K562 (cell line): ENCODE measurements around the gene PTPRM. TPM values are rescaled to one million over a fixed set of nuclear protein-coding genes. Genes with fewer than 3 reads are reported as not detected.

Experiments used
- ATAC-seq: fragments of 200-7000 bp; cut with Tn5 transposase; 3 replicates; pipeline ENCODE4 v1.9.1; 2020; ENCODE audit warnings: moderate library complexity
- BruUV-seq: library from RNA; stranded (reverse); fragments of 400-500 nt; replicated peaks from 2 replicates; lab custom pipeline; 2021; lab: Mats Ljungman, UMichigan
- CTCF ChIA-PET: fragments of 300-600 bp; formaldehyde crosslinking; extraction: SDS; loops from one replicate; lab custom pipeline; 2021; ENCODE audit warnings: low intra/inter-chr PET ratio; lab: Yijun Ruan, JAX
- POLR2A ChIA-PET: fragments of 300-600, 350-650 bp; sonication (Branson Sonifier 250); formaldehyde crosslinking; extraction: SDS; loops from one replicate; lab custom pipeline; 2021; ENCODE audit warnings: antibody characterized with exemption, inconsistent platforms; lab: Yijun Ruan, JAX
- DNase-seq, 4 experiments: peaks; one replicate each; pipeline versions ENCODE4 v3.0.0 to v3.0.0-alpha.2; 2011 to 2018; ENCODE audit warnings: low spot score in 3 of 4, mixed read lengths in 3 of 4; ENCODE audit errors: extremely low read depth in 1 of 4
- FAIRE-seq: peaks from 2 replicates; lab custom pipeline; 2011; peaks lifted over from hg19 to GRCh38; lab: Jason Lieb, UNC
- H2AFZ ChIP-seq: 2 replicates; pipeline ENCODE4 v1.6.0; 2011; ENCODE audit warnings: low read depth, low read length, control low read depth, inconsistent platforms
- H3K27ac ChIP-seq: fragments of 200-600 bp; 3 replicates; pipeline ENCODE4 v1.8.0; 2011; ENCODE audit warnings: low read depth, mild to moderate bottlenecking, control low read depth, inconsistent platforms, low read length, moderate library complexity, mixed read lengths; ENCODE audit errors: extremely low read depth
- H3K27me3 ChIP-seq, 2 experiments: fragments of 300-600 bp in 1 of 2; 2 replicates in 1 of 2; 3 replicates in 1 of 2; pipeline versions ENCODE4 v1.6.0 to v1.8.0; 2011; ENCODE audit warnings: inconsistent platforms in 2 of 2, low read length in 2 of 2, mild to moderate bottlenecking in 1 of 2, mixed read lengths in 1 of 2, moderate library complexity in 1 of 2; ENCODE audit not compliant: control insufficient read depth in 2 of 2, insufficient read depth in 2 of 2
- H3K36me3 ChIP-seq: fragments of 300-600 bp; 3 replicates; pipeline ENCODE4 v1.8.0; 2011; ENCODE audit warnings: mild to moderate bottlenecking, low read length, inconsistent platforms; ENCODE audit not compliant: control insufficient read depth, insufficient read depth
- H3K4me1 ChIP-seq, 2 experiments: fragments of 200-600 bp in 1 of 2; replicated peaks in 1 of 2; 2 replicates in 1 of 2; 3 replicates in 1 of 2; pipeline versions ENCODE4 v1.5.1 to v1.8.0; 2011; ENCODE audit warnings: inconsistent platforms in 2 of 2, low read length in 2 of 2, mild to moderate bottlenecking in 1 of 2, mixed read lengths in 1 of 2, moderate library complexity in 1 of 2; ENCODE audit not compliant: control insufficient read depth in 2 of 2, insufficient read depth in 2 of 2
- H3K4me2 ChIP-seq: 2 replicates; pipeline ENCODE4 v1.6.1; 2011; ENCODE audit warnings: low read length, control low read depth, inconsistent platforms, mixed read lengths; ENCODE audit not compliant: insufficient read depth
- H3K4me3 ChIP-seq: fragments of 200-600 bp; sonication (generic), shearing (Covaris generic); 2 replicates; pipeline ENCODE4 v1.5.1; 2016; ENCODE audit warnings: control low read depth, inconsistent platforms
- H3K79me2 ChIP-seq: fragments of 200-600 bp; 3 replicates; pipeline ENCODE4 v1.8.0; 2011; ENCODE audit warnings: low read length, inconsistent platforms; ENCODE audit not compliant: control insufficient read depth, insufficient read depth
- H3K9ac ChIP-seq, 2 experiments: 2 replicates each; pipeline versions ENCODE4 v1.6.0 to v1.6.1; 2011; ENCODE audit warnings: low read depth in 2 of 2, low read length in 2 of 2, control low read depth in 1 of 2, inconsistent platforms in 1 of 2, mild to moderate bottlenecking in 1 of 2, mixed read lengths in 1 of 2; ENCODE audit not compliant: insufficient read depth in 1 of 2
- H3K9me1 ChIP-seq: one replicate; pipeline ENCODE4 v1.6.0; 2011; ENCODE audit warnings: inconsistent platforms, mild to moderate bottlenecking, low read length, moderate library complexity; ENCODE audit not compliant: control insufficient read depth, insufficient read depth
- H3K9me3 ChIP-seq: replicated peaks from 2 replicates; pipeline ENCODE4 v1.5.1; 2011; ENCODE audit warnings: low read depth, low read length, inconsistent platforms; ENCODE audit not compliant: control insufficient read depth, insufficient read depth
- H4K20me1 ChIP-seq: replicated peaks from 2 replicates; pipeline ENCODE4 v1.6.1; 2011; ENCODE audit warnings: low read length, inconsistent platforms, mixed read lengths; ENCODE audit not compliant: control insufficient read depth, insufficient read depth
- COPS2 ChIP-seq: fragments of 450-650 bp; conservative IDR thresholded peaks from 2 replicates; pipeline ENCODE4 v1.6.1; 2016; ENCODE audit warnings: mild to moderate bottlenecking, moderate library complexity
- ELF1 ChIP-seq: fragments of 200-800 bp; sonication (Bioruptor generic); IDR thresholded peaks from 2 replicates; pipeline ENCODE4 v1.6.1; 2016; ENCODE audit warnings: missing genetic modification characterization, missing compliant biosample characterization
- EZH2 ChIP-seq: IDR thresholded peaks from 2 replicates; pipeline ENCODE4 v1.6.1; 2012; ENCODE audit warnings: low read depth, mild to moderate bottlenecking, inconsistent platforms, low read length, borderline replicate concordance
- KAT8 ChIP-seq: fragments of 450-650 bp; IDR thresholded peaks from 2 replicates; pipeline ENCODE4 v1.6.1; 2016; ENCODE audit warnings: low read depth, mild to moderate bottlenecking
- NR3C1 ChIP-seq: sonication (generic); formaldehyde crosslinking; IDR thresholded peaks from 2 replicates; pipeline ENCODE4 v1.8.1; 2022; ENCODE audit warnings: missing genetic modification reagents
- STAG1 ChIP-seq: sonication (generic); formaldehyde crosslinking; IDR thresholded peaks from 2 replicates; pipeline ENCODE4 v1.5.0; 2020; ENCODE audit warnings: missing genetic modification reagents, borderline replicate concordance
- STAT5B ChIP-seq: fragments of 250-450 bp; sonication (Bioruptor Pico); IDR thresholded peaks from 2 replicates; pipeline ENCODE4 v1.8.0; 2021; ENCODE audit warnings: mild to moderate bottlenecking, inconsistent platforms
- TRIM25 ChIP-seq: fragments of 450-650 bp; IDR thresholded peaks from 2 replicates; pipeline ENCODE4 v1.7.0; 2016; ENCODE audit warnings: borderline replicate concordance
- ZBTB7A ChIP-seq: IDR thresholded peaks from 2 replicates; pipeline ENCODE4 v1.6.1; 2011; ENCODE audit warnings: low read depth, mild to moderate bottlenecking, low read length, moderate library complexity, borderline replicate concordance; ENCODE audit not compliant: control insufficient read depth
- ZNF165 ChIP-seq: fragments of 250-450 bp; sonication (Bioruptor Pico); IDR thresholded peaks from 2 replicates; pipeline ENCODE4 v1.4.0; 2020; ENCODE audit warnings: borderline replicate concordance
- WGBS: fragments of 100-300 bp; shearing (Covaris generic); methylation state at CpG from one replicate; pipeline ENCODE4 v1.1.6; 2016; ENCODE audit warnings: low coverage, mixed read lengths; ENCODE audit not compliant: insufficient coverage; ENCODE audit errors: missing lambda C conversion rate; 5-methylcytosine and 5-hydroxymethylcytosine counted together
- in situ Hi-C: fragments of 300-500 bp; cut with MboI; formaldehyde crosslinking; loops from 4 replicates; pipeline ENCODE4 v1.15.0; 2018; ENCODE audit warnings: inconsistent platforms, mixed read lengths
- intact Hi-C: fragments of 100-400 bp; cut with micrococcal nuclease; formaldehyde crosslinking; loops from 2 replicates; pipeline ENCODE4 v1.14.2; 2022
- polyA plus RNA-seq, 8 experiments: library from polyadenylated mRNA; depleted of rRNA in 4 of 8; stranded (reverse) in 5 of 8; unstranded in 3 of 8; fragments of >200 nt; fragmentation: Nextera tagmentation in 2 of 8; fragmentation: Illumina TruSeq in 1 of 8; extraction: Ambion mirVana in 2 of 8; extraction: Trizol in 1 of 8; gene quantifications; 2 replicates each; pipeline versions ENCODE4 v1.2.1 to v1.2.3, GENCODE V29; 2011 to 2014; ENCODE audit warnings: inconsistent platforms in 1 of 8, missing spikeins in 1 of 8
- total RNA-seq, 7 experiments: library from RNA; depleted of rRNA in 6 of 7; stranded (reverse); fragments of >200 nt in 6 of 7; fragmentation: Illumina TruSeq in 2 of 7; extraction: Trizol in 2 of 7; gene quantifications; 2 replicates each; pipeline versions ENCODE4 v1.2.1 to v1.2.3, GENCODE V29; 2011 to 2021; ENCODE audit warnings: low replicate concordance in 1 of 7

Gene PTPRM
- total and polyA plus RNA-seq, 9 of the 15 experiments (the other 6 are each of a cell fraction or from before 2014, with no cell fraction given): 0.03 to 0.16 (median 0.08) TPM; not detected in 3

- H3K36me3 ChIP-seq: no peaks in the 10 kb centered on the region
- H3K4me1 ChIP-seq: no peaks in the 10 kb centered on the region
- no peak for DNase-seq
Measured at GRCh38 chr18:7924616-7925015, 357.5 kb downstream of the PTPRM start.

More at GRCh38 chr18:7924616-7925015, 357.5 kb downstream of the PTPRM start:
- in situ Hi-C loops: no loop called here
- Histone ChIP-seq H3K27me3 (no peaks in the 10 kb centered on the region), H3K4me3 (no peak overlapping the region), H3K4me2 (no peak overlapping the region), H3K9me3 (no peaks in the 10 kb centered on the region), H2AFZ (no peak overlapping the region), H3K79me2 (no peaks in the 10 kb centered on the region), H3K9me1 (no peaks in the 10 kb centered on the region), H4K20me1 (no peaks in the 10 kb centered on the region), H3K27ac (no peak overlapping the region), H3K9ac (no peak overlapping the region)
- WGBS: 0% methylated on average over 5 of the region's 5 CpGs
- POLR2A ChIA-PET: no interaction called here
- TF ChIP-seq TRIM25 (no peak), STAG1 (CRISPR knock-in tag) (no peak), ZBTB7A (no peak), EZH2 (no peak), STAT5B (CRISPR knock-in tag) (no peak), ZNF165 (no peak), COPS2 (no peak), NR3C1 (CRISPR knock-in tag) (no peak), ELF1 (tag) (no peak), KAT8 (no peak)
- CTCF ChIA-PET: no interaction called here
- intact Hi-C loops: no loop called here
- no TSS peak for BruUV-seq
- ATAC-seq (no peak), FAIRE-seq (no peak)
